WTC11 (cell line): Measurements from ENCODE around the gene EPB41L4B. TPM values are rescaled to one million over a fixed set of nuclear protein-coding genes. Genes with fewer than 3 reads are reported as not detected.

ENCODE experiments used
- ATAC-seq: fragments of 200-7000 bp; cut with Tn5 transposase; 2 replicates; pipeline ENCODE4 v1.10.0; 2021; ENCODE audit warnings: mild to moderate bottlenecking, moderate library complexity
- CTCF ChIA-PET: fragments of 300-600 bp; sonication (Branson Sonifier 250); formaldehyde crosslinking; loops from one replicate; lab custom pipeline; 2021; ENCODE audit warnings: antibody characterized with exemption; lab: Charles Lee
- POLR2A ChIA-PET: fragments of 350-600 bp; sonication (Branson Sonifier 250); formaldehyde crosslinking; loops from one replicate; lab custom pipeline; 2021; ENCODE audit warnings: antibody characterized with exemption; lab: Charles Lee
- DNase-seq: peaks from one replicate; pipeline ENCODE4 v3.0.0; 2021; ENCODE audit warnings: low spot score
- H3K27ac Mint-ChIP-seq: 2 replicates; pipeline ENCODE4 v1.8.0; 2021; ENCODE audit warnings: mixed read lengths
- H3K27me3 Mint-ChIP-seq: 2 replicates; pipeline ENCODE4 v1.8.0; 2021; ENCODE audit warnings: low read depth, mild to moderate bottlenecking, moderate library complexity, mixed read lengths
- H3K36me3 Mint-ChIP-seq: 2 replicates; pipeline ENCODE4 v1.8.0; 2021; ENCODE audit warnings: mixed read lengths
- H3K4me1 Mint-ChIP-seq: 2 replicates; pipeline ENCODE4 v1.8.0; 2022; ENCODE audit warnings: mixed read lengths
- H3K4me3 Mint-ChIP-seq: 2 replicates; pipeline ENCODE4 v1.8.0; 2021; ENCODE audit warnings: mild to moderate bottlenecking, moderate library complexity, mixed read lengths
- H3K9me3 Mint-ChIP-seq: 2 replicates; pipeline ENCODE4 v1.8.0; 2021; ENCODE audit warnings: mixed read lengths
- ETV6 ChIP-seq: sonication (generic); formaldehyde crosslinking; IDR thresholded peaks from 2 replicates; pipeline ENCODE4 v1.8.1; 2022; ENCODE audit warnings: mild to moderate bottlenecking, missing genetic modification reagents
- FOXP1 ChIP-seq: sonication (generic); formaldehyde crosslinking; IDR thresholded peaks from 2 replicates; pipeline ENCODE4 v1.8.0; 2022; ENCODE audit warnings: missing genetic modification reagents, mild to moderate bottlenecking, moderate library complexity, borderline replicate concordance
- GTF2I ChIP-seq: fragments of 250-450 bp; sonication (Bioruptor Pico); conservative IDR thresholded peaks from 2 replicates; pipeline ENCODE4 v1.4.0; 2021; ENCODE audit warnings: mild to moderate bottlenecking
- MXD4 ChIP-seq: fragments of 250-450 bp; sonication (Bioruptor Pico); IDR thresholded peaks from 2 replicates; pipeline ENCODE4 v1.8.0; 2021; ENCODE audit warnings: mild to moderate bottlenecking, moderate library complexity, borderline replicate concordance
- NR1H2 ChIP-seq: sonication (generic); formaldehyde crosslinking; IDR thresholded peaks from 2 replicates; pipeline ENCODE4 v1.9.0; 2021; ENCODE audit warnings: mild to moderate bottlenecking, moderate library complexity, missing genetic modification reagents
- PRRX2 ChIP-seq: fragments of 250-450 bp; sonication (Bioruptor Pico); IDR thresholded peaks from 2 replicates; pipeline ENCODE4 v1.8.0; 2021; ENCODE audit warnings: mild to moderate bottlenecking
- ZBTB21 ChIP-seq: sonication (generic); formaldehyde crosslinking; IDR thresholded peaks from 2 replicates; pipeline ENCODE4 v1.8.1; 2023; ENCODE audit warnings: mild to moderate bottlenecking, missing genetic modification reagents, borderline replicate concordance
- ZNF219 ChIP-seq: sonication (generic); formaldehyde crosslinking; IDR thresholded peaks from 2 replicates; pipeline ENCODE4 v1.8.0; 2023; ENCODE audit warnings: missing genetic modification reagents, mild to moderate bottlenecking, borderline replicate concordance
- ZNF263 ChIP-seq: sonication (generic); formaldehyde crosslinking; IDR thresholded peaks from 2 replicates; pipeline ENCODE4 v1.8.1; 2022; ENCODE audit warnings: low read depth, mild to moderate bottlenecking, moderate library complexity, missing genetic modification reagents
- ZNF396 ChIP-seq: fragments of 250-450 bp; sonication (Bioruptor Pico); IDR thresholded peaks from 2 replicates; pipeline ENCODE4 v1.8.0; 2021; ENCODE audit warnings: mild to moderate bottlenecking, moderate library complexity, borderline replicate concordance
- ZNF416 ChIP-seq: fragments of 250-450 bp; sonication (Bioruptor Pico); IDR thresholded peaks from 2 replicates; pipeline ENCODE4 v1.9.0; 2021; ENCODE audit warnings: mild to moderate bottlenecking, inconsistent platforms
- ZNF423 ChIP-seq: fragments of 250-450 bp; sonication (Bioruptor Pico); IDR thresholded peaks from 2 replicates; pipeline ENCODE4 v2.1.2; 2022; ENCODE audit warnings: mild to moderate bottlenecking, moderate library complexity
- total RNA-seq: library from RNA; stranded (reverse); gene quantifications from 3 replicates; pipeline ENCODE4 v1.2.3, GENCODE V29; 2021
- TF ChIP-seq, protein P1 (sequence below): fragments of 250-450 bp; sonication (Bioruptor Pico); IDR thresholded peaks from 2 replicates; pipeline ENCODE4 v2.1.2; 2022; ENCODE audit warnings: mild to moderate bottlenecking, moderate library complexity
- TF ChIP-seq, protein P2 (sequence below): sonication (generic); formaldehyde crosslinking; IDR thresholded peaks from 2 replicates; pipeline ENCODE4 v1.8.0; 2022; ENCODE audit warnings: mild to moderate bottlenecking, missing genetic modification reagents
- TF ChIP-seq, protein P3 (sequence below): sonication (generic); formaldehyde crosslinking; IDR thresholded peaks from 2 replicates; pipeline ENCODE4 v1.8.1; 2023; ENCODE audit warnings: mild to moderate bottlenecking, missing genetic modification reagents, moderate library complexity
- TF ChIP-seq, protein P4 (sequence below): sonication (generic); formaldehyde crosslinking; IDR thresholded peaks from 2 replicates; pipeline ENCODE4 v1.8.0; 2022; ENCODE audit warnings: missing genetic modification reagents
- TF ChIP-seq, protein P5 (sequence below): sonication (generic); formaldehyde crosslinking; IDR thresholded peaks from 2 replicates; pipeline ENCODE4 v1.8.0; 2022; ENCODE audit warnings: mild to moderate bottlenecking, missing genetic modification reagents
- TF ChIP-seq, protein P6 (sequence below): fragments of 250-450 bp; sonication (Bioruptor Pico); conservative IDR thresholded peaks from 2 replicates; pipeline ENCODE4 v1.9.0; 2021; ENCODE audit warnings: mild to moderate bottlenecking

The EPB41L4B gene
- total RNA-seq, 1 experiment from 2014 or later, result 20.0 TPM

DNA sequence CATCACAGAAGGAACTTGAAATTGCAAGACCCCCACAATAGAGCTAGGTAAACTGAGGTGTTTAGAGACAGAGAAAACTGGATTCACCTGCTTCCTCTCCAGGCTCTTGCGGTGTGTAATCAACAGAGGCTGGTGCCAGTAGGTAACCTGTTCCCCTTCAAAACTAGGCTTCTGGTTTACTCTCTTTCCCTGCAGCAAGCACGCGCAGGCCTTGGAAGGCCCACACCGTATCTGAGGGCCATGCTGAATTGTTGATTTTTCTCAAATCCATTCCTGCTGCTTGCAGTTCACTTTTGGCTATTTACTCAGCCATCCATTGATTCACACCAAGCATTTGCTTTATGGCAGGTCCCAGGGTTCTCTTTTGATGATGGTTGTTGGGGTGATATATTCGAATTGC, 153.1 kb downstream of the EPB41L4B start (continued):
- no peak for TF ChIP-seq ETV6
- TF ChIP-seq, protein P1, sequence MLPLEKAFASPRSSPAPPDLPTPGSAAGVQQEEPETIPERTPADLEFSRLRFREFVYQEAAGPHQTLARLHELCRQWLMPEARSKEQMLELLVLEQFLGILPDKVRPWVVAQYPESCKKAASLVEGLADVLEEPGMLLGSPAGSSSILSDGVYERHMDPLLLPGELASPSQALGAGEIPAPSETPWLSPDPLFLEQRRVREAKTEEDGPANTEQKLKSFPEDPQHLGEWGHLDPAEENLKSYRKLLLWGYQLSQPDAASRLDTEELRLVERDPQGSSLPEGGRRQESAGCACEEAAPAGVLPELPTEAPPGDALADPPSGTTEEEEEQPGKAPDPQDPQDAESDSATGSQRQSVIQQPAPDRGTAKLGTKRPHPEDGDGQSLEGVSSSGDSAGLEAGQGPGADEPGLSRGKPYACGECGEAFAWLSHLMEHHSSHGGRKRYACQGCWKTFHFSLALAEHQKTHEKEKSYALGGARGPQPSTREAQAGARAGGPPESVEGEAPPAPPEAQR (CRISPR knock-in tag), result no peak
- TF ChIP-seq, protein P2, sequence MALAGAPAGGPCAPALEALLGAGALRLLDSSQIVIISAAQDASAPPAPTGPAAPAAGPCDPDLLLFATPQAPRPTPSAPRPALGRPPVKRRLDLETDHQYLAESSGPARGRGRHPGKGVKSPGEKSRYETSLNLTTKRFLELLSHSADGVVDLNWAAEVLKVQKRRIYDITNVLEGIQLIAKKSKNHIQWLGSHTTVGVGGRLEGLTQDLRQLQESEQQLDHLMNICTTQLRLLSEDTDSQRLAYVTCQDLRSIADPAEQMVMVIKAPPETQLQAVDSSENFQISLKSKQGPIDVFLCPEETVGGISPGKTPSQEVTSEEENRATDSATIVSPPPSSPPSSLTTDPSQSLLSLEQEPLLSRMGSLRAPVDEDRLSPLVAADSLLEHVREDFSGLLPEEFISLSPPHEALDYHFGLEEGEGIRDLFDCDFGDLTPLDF (CRISPR knock-in tag), result no peak
- no peak for TF ChIP-seq ZNF219 (CRISPR knock-in tag)
- TF ChIP-seq, all 79 proteins: peak for 0

DNA sequence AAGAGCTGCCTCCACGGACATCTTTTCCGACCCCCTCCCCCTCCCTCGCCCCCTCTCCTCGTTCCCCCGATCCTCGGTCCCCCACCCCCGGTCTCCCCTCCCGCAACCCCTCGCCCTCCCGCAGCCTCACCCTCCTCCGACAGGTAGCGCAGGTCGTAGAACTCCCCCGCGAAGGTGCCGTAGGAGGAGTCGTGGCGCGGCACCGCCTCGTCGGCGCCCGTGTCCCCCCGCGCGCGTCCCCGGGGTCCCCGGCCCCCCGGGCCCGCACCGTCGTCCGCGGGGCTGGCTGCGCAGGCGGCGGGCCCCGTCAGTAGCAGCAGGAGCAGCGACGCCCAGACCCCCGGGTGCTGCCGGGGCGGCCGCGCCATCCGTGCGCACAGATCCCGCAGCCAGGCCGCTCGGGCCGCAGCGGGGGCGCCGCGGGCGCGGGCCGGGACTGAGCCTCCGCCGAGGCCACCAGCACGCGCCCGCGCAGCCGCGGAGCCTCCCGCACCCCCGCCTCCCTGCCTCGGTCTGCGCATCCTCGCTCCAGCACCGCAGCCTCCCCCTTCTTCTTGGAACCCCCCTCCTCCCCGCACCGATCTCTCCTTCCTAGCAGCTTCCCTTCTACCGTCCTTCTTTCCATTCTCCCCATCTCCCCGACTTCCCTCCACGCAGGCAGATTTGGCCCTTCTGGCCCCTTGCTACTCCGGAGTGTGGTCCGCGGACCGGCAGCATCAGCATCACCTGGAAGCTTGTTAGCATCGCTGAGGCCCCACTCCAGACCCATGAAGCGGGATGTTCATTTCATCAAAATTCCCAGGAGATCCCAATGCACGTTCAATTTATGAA, 153.9 kb downstream of the EPB41L4B start, which contains the start of gene FRRS1L:
FRRS1L (minus strand) TSS at position 479 of the 831 bp plus-strand sequence; CDS start at position 368, 111 bp downstream.
- Mint-ChIP-seq H3K27ac (no peak within 1 kb of the TSS), H3K9me3 (peaks cover 11% of the 10 kb centered on the region), H3K36me3 (peaks cover 7% of the 10 kb centered on the region; the same call in 1 of the 2 replicates), H3K27me3 (peaks cover 48% of the 10 kb centered on the region), H3K4me3 (peak within 1 kb of the TSS; percentile 82), H3K4me1 (peaks cover 9% of the 10 kb centered on the region)
- ChIA-PET POLR2A (interaction anchor here (1.0 to 2.3 kb wide), 2 partner anchors 16 to 47 kb away, joined by 5 to 9 read pairs; partner anchors contain the start of gene TMEM245), CTCF (interaction anchor here (0.6 to 5.8 kb wide), 5 partner anchors 16 to 179 kb away, joined by 3 to 37 read pairs (median 3); no protein-coding TSS in a partner anchor)
- DNase-seq (peak; percentile 60), ATAC-seq (peak; percentile 75)
- TF ChIP-seq ZNF423 (peak; percentile 9; the same call in 1 of the 2 replicates), FOXP1 (CRISPR knock-in tag) (0 out of 2 replicates have a peak, but pooled peaks have one; percentile 24)
- TF ChIP-seq, protein P3, sequence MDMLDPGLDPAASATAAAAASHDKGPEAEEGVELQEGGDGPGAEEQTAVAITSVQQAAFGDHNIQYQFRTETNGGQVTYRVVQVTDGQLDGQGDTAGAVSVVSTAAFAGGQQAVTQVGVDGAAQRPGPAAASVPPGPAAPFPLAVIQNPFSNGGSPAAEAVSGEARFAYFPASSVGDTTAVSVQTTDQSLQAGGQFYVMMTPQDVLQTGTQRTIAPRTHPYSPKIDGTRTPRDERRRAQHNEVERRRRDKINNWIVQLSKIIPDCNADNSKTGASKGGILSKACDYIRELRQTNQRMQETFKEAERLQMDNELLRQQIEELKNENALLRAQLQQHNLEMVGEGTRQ (CRISPR knock-in tag), result no peak

DNA sequence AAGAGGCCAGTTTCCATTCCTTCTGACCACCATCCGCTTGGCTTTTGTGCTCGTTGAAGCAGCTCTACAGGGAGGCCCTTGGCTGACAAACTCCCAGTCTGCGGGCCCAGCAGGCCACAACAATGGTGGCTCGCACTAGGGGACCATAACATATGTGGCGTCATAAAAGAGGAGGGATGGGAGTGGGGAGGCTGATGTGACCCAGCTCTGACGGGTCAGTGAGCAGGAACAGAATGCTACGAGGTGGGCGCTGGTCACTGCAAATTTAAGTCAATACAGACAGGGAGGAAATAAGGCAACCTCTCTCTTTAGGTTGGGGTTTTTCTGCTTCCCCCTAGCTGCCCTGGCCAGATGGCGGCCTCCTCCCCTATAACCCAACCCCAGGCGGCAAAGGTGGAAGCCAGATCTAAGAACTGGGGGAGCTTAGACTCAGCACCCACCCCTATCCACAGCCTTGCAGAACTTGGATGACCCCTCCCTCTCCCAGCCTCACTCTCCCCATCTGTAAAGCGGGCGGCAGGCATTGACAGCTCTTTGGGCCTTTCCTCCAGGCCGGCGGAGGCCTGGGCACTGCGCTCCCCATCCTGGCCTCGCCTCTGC, 154.6 kb downstream of the EPB41L4B start:
- H3K27ac Mint-ChIP-seq, result no peak overlapping the region
- ChIA-PET CTCF (interaction anchor here (0.7 to 5.8 kb wide), 9 partner anchors 17 to 274 kb away, joined by 3 to 37 read pairs (median 3); no protein-coding TSS in a partner anchor), POLR2A (interaction anchor here (1.0 to 2.3 kb wide), 2 partner anchors 17 to 47 kb away, joined by 5 to 9 read pairs; partner anchors contain the start of gene TMEM245)
- peak overlapping the region; percentile 56 for H3K4me3 Mint-ChIP-seq
- H3K4me1 Mint-ChIP-seq, result peaks cover 9% of the 10 kb centered on the region
- H3K27me3 Mint-ChIP-seq, result peaks cover 48% of the 10 kb centered on the region
- DNase-seq (no peak), ATAC-seq (peak; percentile 47)
- peaks cover 11% of the 10 kb centered on the region for H3K9me3 Mint-ChIP-seq
- peaks cover 7% of the 10 kb centered on the region; the same call in 1 of the 2 replicates for H3K36me3 Mint-ChIP-seq
- TF ChIP-seq ZNF416 (CRISPR knock-in tag) (no peak), NR1H2 (no peak), ZNF423 (peak; percentile 92; the same call in 1 of the 2 replicates), ZBTB21 (CRISPR knock-in tag) (no peak), ZNF396 (CRISPR knock-in tag) (no peak), MXD4 (CRISPR knock-in tag) (no peak), GTF2I (CRISPR knock-in tag) (0 out of 2 replicates have a peak, but pooled peaks have one; percentile 75), ZNF263 (no peak), PRRX2 (no peak)
- TF ChIP-seq, protein P4, sequence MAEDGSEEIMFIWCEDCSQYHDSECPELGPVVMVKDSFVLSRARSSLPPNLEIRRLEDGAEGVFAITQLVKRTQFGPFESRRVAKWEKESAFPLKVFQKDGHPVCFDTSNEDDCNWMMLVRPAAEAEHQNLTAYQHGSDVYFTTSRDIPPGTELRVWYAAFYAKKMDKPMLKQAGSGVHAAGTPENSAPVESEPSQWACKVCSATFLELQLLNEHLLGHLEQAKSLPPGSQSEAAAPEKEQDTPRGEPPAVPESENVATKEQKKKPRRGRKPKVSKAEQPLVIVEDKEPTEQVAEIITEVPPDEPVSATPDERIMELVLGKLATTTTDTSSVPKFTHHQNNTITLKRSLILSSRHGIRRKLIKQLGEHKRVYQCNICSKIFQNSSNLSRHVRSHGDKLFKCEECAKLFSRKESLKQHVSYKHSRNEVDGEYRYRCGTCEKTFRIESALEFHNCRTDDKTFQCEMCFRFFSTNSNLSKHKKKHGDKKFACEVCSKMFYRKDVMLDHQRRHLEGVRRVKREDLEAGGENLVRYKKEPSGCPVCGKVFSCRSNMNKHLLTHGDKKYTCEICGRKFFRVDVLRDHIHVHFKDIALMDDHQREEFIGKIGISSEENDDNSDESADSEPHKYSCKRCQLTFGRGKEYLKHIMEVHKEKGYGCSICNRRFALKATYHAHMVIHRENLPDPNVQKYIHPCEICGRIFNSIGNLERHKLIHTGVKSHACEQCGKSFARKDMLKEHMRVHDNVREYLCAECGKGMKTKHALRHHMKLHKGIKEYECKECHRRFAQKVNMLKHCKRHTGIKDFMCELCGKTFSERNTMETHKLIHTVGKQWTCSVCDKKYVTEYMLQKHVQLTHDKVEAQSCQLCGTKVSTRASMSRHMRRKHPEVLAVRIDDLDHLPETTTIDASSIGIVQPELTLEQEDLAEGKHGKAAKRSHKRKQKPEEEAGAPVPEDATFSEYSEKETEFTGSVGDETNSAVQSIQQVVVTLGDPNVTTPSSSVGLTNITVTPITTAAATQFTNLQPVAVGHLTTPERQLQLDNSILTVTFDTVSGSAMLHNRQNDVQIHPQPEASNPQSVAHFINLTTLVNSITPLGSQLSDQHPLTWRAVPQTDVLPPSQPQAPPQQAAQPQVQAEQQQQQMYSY (CRISPR knock-in tag), result no peak
- TF ChIP-seq, protein P3 (CRISPR knock-in tag), result no peak
- TF ChIP-seq, protein P5, sequence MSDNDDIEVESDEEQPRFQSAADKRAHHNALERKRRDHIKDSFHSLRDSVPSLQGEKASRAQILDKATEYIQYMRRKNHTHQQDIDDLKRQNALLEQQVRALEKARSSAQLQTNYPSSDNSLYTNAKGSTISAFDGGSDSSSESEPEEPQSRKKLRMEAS (CRISPR knock-in tag), result no peak
- TF ChIP-seq, protein P6, sequence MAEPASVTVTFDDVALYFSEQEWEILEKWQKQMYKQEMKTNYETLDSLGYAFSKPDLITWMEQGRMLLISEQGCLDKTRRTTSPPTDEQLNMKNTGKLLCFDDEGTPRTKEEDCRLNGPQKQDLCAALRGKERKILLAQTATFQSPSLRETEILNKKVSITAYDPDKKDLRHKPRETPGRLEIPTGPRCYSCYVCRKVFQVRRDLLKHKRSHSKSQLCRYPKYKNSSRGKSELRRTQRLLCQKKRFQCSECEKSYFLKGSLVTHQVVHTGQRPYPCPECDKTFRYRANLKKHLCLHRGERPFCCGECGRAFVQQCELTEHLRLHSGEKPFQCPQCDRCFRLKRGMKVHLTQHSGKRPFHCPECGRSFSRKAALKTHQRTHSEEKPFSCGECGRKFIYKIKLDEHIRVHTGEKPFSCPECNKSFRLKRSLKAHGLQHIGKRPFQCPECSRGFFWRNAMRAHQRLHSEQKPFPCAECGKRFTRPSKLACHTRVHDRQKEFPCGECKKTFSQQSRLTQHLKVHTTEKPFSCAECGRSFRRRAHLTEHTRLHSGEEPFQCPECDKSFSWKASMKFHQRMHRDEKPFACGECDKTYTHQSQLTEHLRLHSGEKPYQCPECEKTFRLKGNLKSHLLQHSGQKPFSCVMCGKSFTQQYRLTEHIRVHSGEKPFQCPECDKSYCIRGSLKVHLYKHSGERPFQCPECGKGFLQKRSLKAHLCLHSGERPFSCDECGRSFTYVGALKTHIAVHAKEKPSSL (CRISPR knock-in tag), result no peak
